Measurements from ENCODE around the gene FILIP1.

FILIP1 gene

GRCh38 chr6:75492386-75493153 lies 1.0 kb downstream of the FILIP1 start:
- no peak for DNase-seq

DNA sequence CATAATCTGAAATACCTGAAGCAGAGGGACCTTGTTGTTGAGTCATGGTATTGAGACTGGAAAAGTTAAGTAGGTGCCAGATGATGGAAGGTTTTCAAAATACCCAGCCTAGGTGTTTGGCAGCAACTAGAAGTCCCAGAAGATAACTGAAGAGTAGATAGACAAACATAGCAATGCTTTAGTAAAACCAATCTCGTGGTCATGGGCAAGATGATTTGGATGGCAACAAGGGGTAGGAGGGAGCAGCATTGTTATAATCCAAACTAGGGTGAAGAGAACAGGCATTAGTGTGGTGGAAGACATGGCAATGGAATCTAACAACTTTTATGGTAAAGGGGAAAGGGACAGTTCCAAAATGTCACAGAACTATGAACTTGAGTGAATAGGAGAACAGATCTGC lies 2.3 kb downstream of the FILIP1 start:
- DNase-seq: no peak

GRCh38 chr6:75490706-75491105 lies 2.9 kb downstream of the FILIP1 start:
- DNase-seq: no peak

DNA sequence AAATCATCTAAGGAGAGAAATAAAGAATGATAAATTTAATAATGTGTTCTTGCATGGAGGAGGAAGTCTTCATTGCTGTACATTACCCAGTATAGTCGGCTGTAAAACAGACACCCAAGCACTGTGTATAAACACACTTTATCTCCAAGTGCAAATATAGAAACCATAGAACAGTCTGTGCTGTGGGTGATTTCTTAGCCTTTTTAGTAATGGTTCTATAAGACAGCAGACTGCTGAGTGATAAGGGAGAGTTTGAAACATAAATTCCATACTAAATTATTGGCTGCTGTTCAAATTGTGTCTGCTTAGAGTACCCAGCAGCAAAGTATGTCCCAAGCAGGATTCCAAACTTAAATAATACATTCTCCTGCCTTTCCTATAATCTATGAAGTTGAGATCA lies 4.6 kb downstream of the FILIP1 start:
- no peak for DNase-seq

- no peak for DNase-seq
These were observed 5.6 kb downstream of the FILIP1 start for GRCh38 chr6:75488033-75488432.

DNA sequence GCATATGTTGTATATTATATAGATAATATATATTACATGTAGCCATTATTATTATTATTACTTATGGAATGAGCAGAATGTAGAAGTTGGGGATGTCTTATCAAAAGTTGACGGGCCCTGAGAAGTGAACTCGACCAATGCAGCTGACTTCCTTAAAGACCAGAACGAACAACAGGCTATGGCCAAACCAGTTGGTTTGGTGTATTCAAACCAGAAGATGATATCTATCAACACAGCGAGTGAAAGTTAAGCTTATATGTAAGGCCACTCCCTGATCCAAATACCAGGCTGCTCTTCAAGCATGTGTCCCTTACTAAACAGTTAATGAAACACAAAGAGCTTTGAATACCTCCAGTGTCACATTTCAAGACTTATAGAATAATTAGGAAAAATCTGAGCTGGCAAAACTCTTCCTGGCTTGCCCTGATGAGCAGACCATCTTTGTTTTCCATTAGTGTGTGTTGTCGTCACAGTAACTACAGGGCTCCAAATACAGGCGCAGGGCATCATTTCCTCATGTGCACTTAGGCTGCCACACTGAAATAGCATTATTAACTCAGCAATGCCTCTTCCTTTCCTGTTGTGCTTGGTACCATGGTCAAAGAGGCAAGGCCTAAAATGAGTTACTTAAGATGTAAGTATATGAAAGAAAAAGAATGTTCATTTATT lies 6.6 kb downstream of the FILIP1 start:
- no peak for DNase-seq

GRCh38 chr6:75484535-75484934 lies 9.1 kb downstream of the FILIP1 start:
- DNase-seq: no peak

DNA sequence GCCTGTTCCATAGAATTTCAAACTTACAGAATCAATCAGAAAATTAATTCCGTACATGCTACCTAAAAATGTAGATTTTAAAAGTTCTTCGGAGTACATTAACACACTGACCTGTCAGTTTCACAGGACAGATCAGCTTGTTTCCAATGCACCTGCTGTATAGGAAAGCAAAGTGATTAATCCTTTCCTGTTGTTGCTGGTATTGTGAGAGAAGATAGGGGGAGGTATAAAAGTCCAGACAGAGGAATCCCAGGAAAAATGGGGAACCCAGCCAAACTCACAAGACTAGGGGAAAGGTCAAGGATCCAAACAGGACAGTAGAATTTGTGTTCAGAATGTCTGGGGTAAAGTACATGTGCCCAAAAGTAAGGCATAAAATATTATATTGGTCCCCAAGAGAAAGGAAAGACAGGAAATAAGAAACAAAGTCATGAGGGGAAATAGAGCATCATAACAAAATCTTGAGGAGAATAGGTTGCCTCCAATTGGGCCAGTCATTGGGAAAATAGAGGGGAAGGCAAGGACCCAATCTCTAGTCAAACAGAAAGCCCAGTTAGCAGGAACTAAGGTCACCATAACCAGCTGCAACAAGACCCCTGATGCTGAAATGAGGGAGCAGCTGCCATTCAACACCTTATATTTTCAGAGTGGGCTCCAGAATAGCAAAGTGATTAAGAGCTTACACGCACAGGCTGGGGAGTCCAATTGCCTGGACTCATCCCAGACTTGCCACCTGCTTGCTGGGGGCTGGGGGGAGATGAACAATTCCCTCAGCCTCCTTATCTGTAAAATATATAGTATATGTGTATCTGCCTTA lies 10.3 kb downstream of the FILIP1 start:
- no peak for DNase-seq

DNA sequence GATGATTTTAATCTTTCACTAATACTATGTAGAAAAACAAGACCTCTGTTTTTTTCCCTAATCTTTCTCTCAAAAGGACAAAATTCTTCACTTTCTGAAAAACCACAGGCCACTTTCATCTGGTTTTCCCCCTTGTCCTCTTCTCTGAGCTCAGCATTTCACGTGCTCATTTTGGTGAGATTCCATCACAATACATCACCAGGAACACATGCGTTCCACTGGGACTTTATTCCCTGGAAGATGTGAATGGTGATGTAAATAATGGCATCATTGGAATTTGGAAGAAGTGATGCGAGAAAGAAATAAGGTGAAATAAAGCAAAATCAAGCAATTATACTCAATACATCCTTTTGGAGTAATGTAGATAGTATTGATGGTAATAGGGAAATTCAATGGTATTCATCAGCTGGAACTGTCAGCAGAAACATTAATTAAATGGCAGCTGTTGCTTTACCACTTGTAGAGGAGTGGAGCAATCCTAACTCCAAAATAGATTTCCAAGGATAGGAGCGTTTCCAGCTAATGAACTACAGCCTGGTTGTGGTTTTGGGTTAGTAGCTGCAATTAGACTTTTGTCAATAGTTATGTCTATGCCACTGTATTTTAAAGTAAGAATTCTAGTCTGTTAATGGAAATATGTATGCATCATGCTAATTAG lies 11.5 kb downstream of the FILIP1 start:
- no peak for DNase-seq

DNA sequence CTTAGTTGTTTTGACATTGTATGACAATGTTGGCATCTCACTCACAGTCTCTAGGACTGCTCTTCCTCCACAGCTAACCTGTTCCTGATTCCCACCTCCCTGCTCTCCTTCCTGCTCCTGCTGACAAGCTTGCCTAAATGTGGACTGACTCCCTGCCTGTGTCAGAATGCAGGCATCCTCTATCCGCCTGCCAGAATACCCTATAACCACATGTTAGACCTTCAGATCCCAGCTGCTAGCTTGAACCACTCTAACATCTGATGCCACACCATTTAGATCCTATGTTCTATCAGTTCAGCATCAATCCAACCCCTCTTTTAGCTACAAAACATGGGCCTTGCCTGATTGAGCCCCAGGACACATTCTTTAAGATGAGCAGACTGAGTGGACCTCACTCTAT lies 12.2 kb downstream of the FILIP1 start:
- DNase-seq: no peak

DNA sequence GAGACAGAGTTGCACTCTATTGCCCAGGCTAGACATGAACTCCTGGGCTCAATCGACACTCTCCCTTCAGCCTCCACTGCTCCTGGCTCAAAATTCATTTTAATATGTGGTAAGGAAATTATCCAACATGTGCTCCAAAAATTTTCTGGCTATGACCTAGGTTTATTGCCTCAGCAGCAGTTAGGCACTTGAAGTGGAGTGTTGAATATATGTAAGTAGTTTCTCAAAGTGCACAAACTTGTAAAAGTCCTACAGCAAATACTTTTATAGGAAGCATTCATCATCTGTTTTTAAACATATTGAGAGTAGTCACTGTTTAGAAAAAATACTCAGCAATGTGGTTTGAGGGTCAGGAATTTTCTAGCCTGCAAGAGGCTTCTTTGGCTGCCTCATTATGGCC lies 13.2 kb downstream of the FILIP1 start:
- no peak for DNase-seq

GRCh38 chr6:75479712-75480111 lies 13.9 kb downstream of the FILIP1 start:
- DNase-seq: no peak

DNA sequence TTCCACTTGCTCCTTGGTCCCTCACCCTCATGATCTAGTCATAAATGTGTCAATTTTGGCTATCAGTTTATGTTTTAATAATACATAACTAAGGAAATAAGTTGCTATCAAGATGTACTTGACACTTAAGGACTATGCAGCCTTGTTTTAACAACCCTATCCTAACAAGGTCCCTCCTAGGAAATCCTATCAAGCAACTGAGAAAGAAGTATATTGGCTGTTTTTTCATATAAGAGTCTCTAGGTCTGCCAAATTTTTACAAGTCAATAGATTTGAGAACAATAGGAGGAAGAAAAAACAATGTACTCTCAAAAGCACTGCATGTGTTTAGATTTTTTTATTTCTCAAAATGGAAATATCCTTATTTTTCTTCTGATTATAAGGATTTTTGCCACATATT lies 14.7 kb downstream of the FILIP1 start:
- DNase-seq: no peak

- DNase-seq: no peak
These were observed 20.7 kb downstream of the FILIP1 start for GRCh38 chr6:75472885-75473284.

- DNase-seq: no peak
These were observed 25.6 kb downstream of the FILIP1 start for GRCh38 chr6:75467966-75468365.

- no peak for DNase-seq
These were observed 26.3 kb downstream of the FILIP1 start for GRCh38 chr6:75467284-75467683.

GRCh38 chr6:75466636-75467035 lies 27.0 kb downstream of the FILIP1 start:
- DNase-seq: no peak

- no peak for DNase-seq
These were observed 29.7 kb downstream of the FILIP1 start for GRCh38 chr6:75463908-75464307.

DNA sequence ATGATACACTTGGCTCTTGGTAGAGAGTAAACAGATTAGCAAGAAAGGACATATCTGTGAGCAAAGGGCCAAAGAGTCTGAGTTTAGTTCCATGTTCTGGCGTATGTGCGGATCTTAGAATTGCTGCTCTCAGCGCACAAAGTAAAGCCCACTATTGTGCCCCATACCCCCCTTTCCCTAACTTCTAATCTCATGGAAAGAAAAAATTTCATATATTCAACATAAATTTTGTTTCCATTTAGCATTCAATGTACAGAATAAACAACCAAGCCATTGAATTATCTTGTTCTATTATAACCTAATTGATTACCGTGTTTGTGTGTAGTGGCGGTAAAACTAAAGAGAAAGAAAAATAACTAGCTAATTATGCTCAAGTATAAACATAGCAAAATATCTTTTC lies 30.5 kb downstream of the FILIP1 start:
- no peak for DNase-seq

DNA sequence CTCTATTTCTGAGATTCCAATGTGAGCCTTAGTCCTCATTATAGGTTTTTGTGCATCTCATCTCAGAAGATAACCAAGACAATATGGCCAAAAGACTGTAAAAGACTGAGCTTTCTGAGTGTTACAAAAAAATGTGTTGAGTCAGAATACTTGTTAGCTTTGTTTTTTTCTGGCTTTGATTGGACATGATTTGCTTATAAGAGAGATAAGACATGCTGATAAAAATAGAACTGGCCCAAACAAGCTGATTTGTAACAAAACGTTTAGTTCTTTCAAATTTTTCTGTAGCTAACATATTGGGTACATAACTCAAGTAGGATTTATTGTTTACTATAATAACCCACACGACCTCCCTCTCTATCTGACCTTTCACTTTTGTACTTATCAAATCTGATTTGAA lies 32.9 kb downstream of the FILIP1 start:
- no peak for DNase-seq

- no peak for DNase-seq
These were observed 34.7 kb downstream of the FILIP1 start for GRCh38 chr6:75458895-75459294.

DNA sequence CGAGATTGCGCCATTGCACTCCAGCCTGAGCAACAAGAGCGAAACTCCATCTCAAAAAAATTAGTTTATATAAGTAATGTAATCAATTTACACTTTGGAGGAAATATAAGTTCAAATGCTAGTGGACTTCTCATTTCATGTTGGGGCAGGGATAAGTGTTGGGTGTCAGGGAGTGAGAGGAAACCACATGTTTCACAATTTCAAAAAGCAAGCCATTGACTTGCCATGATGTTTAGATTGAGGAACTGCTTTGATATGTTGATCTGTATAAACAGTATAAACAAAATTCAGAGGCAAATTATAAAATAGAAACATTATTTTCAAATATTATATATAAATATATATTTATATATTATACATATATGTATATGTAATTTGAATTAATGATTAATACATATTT lies 42.7 kb downstream of the FILIP1 start:
- DNase-seq: no peak

Measured in hypothalamus (tissue), 51 donors.